SK-N-SH treated with all-trans-retinoic acid at 6 μM for 48 hours (cell line): ENCODE measurements around the gene NEURL1.

Experiments used
- ATAC-seq: fragments of 200-7000 bp; cut with Tn5 transposase; 3 replicates; pipeline ENCODE4 v1.9.1; 2020; ENCODE audit warnings: mild to moderate bottlenecking, moderate library complexity
- ARNTL ChIP-seq: fragments of 450-650 bp; formaldehyde crosslinking; IDR thresholded peaks from 2 replicates; pipeline ENCODE4 v1.5.0; 2020; ENCODE audit warnings: low read depth, mild to moderate bottlenecking, moderate library complexity, borderline replicate concordance
- BACH2 ChIP-seq: fragments of 250-450 bp; sonication (Bioruptor Pico); IDR thresholded peaks from 2 replicates; pipeline ENCODE4 v1.9.0; 2021; ENCODE audit warnings: mild to moderate bottlenecking, borderline replicate concordance
- CREB5 ChIP-seq: fragments of 250-450 bp; sonication (Bioruptor Pico); IDR thresholded peaks from 2 replicates; pipeline ENCODE4 v1.5.1; 2020; ENCODE audit warnings: low read depth, mild to moderate bottlenecking, moderate library complexity
- CSDC2 ChIP-seq: fragments of 250-450 bp; sonication (Bioruptor Pico); IDR thresholded peaks from 2 replicates; pipeline ENCODE4 v1.5.0; 2020; ENCODE audit warnings: mild to moderate bottlenecking, moderate library complexity
- CSRNP3 ChIP-seq: fragments of 250-450 bp; sonication (Bioruptor Pico); IDR thresholded peaks from 2 replicates; pipeline ENCODE4 v1.5.1; 2021; ENCODE audit warnings: mild to moderate bottlenecking, moderate library complexity
- ESRRG ChIP-seq: fragments of 250-450 bp; sonication (Bioruptor Pico); IDR thresholded peaks from 2 replicates; pipeline ENCODE4 v1.6.1; 2021; ENCODE audit warnings: mild to moderate bottlenecking
- GLIS3 ChIP-seq: fragments of 250-450 bp; sonication (Bioruptor Pico); IDR thresholded peaks from 2 replicates; pipeline ENCODE4 v1.5.0; 2020; ENCODE audit warnings: mild to moderate bottlenecking, moderate library complexity
- ISL1 ChIP-seq: fragments of 250-450 bp; sonication (Bioruptor Pico); IDR thresholded peaks from 2 replicates; pipeline ENCODE4 v2.1.2; 2022; ENCODE audit warnings: mild to moderate bottlenecking, moderate library complexity
- OSR1 ChIP-seq: fragments of 250-450 bp; sonication (Bioruptor Pico); IDR thresholded peaks from 2 replicates; pipeline ENCODE4 v1.8.0; 2022; ENCODE audit warnings: moderate library complexity, mild to moderate bottlenecking, inconsistent platforms
- POU6F1 ChIP-seq: fragments of 250-450 bp; sonication (Bioruptor Pico); IDR thresholded peaks from 2 replicates; pipeline ENCODE4 v1.8.0; 2021; ENCODE audit warnings: low read depth, mild to moderate bottlenecking, moderate library complexity, borderline replicate concordance
- PPARA ChIP-seq: fragments of 250-450 bp; sonication (Bioruptor Pico); IDR thresholded peaks from 2 replicates; pipeline ENCODE4 v1.5.0; 2020; ENCODE audit warnings: mild to moderate bottlenecking, borderline replicate concordance
- RARB ChIP-seq: fragments of 250-450 bp; sonication (Bioruptor Pico); IDR thresholded peaks from 2 replicates; pipeline ENCODE4 v1.8.0; 2021; ENCODE audit warnings: mild to moderate bottlenecking, moderate library complexity
- SNAI2 ChIP-seq: fragments of 250-450 bp; sonication (Bioruptor Pico); IDR thresholded peaks from 2 replicates; pipeline ENCODE4 v1.5.0; 2020; ENCODE audit warnings: mild to moderate bottlenecking, moderate library complexity
- TSHZ2 ChIP-seq: fragments of 250-450 bp; sonication (Bioruptor Pico); IDR thresholded peaks from 2 replicates; pipeline ENCODE4 v1.5.0; 2020; ENCODE audit warnings: mild to moderate bottlenecking, moderate library complexity
- ZC3H10 ChIP-seq: fragments of 250-450 bp; sonication (Bioruptor Pico); IDR thresholded peaks from 2 replicates; pipeline ENCODE4 v1.5.1; 2021; ENCODE audit warnings: mild to moderate bottlenecking, moderate library complexity
- ZFP3 ChIP-seq: fragments of 250-450 bp; sonication (Bioruptor Pico); IDR thresholded peaks from 2 replicates; pipeline ENCODE4 v1.5.0; 2020; ENCODE audit warnings: mild to moderate bottlenecking, moderate library complexity
- ZFP30 ChIP-seq: fragments of 450-650 bp; formaldehyde crosslinking; IDR thresholded peaks from 2 replicates; pipeline ENCODE4 v1.5.0; 2022; ENCODE audit warnings: mild to moderate bottlenecking, moderate library complexity
- ZNF565 ChIP-seq: fragments of 450-650 bp; formaldehyde crosslinking; conservative IDR thresholded peaks from 2 replicates; pipeline ENCODE4 v1.5.0; 2020; ENCODE audit warnings: low read depth, mild to moderate bottlenecking, moderate library complexity
- ZNF70 ChIP-seq: fragments of 450-650 bp; formaldehyde crosslinking; IDR thresholded peaks from 2 replicates; pipeline ENCODE4 v1.5.0; 2020; ENCODE audit warnings: mild to moderate bottlenecking, moderate library complexity
- ZNF8 ChIP-seq: fragments of 450-650 bp; formaldehyde crosslinking; IDR thresholded peaks from 2 replicates; pipeline ENCODE4 v1.5.0; 2020; ENCODE audit warnings: mild to moderate bottlenecking, moderate library complexity
- TF ChIP-seq, protein P1 (sequence below): fragments of 250-450 bp; sonication (Bioruptor Pico); IDR thresholded peaks from 2 replicates; pipeline ENCODE4 v1.8.0; 2020; ENCODE audit warnings: mild to moderate bottlenecking, moderate library complexity, borderline replicate concordance

NEURL1 gene

DNA sequence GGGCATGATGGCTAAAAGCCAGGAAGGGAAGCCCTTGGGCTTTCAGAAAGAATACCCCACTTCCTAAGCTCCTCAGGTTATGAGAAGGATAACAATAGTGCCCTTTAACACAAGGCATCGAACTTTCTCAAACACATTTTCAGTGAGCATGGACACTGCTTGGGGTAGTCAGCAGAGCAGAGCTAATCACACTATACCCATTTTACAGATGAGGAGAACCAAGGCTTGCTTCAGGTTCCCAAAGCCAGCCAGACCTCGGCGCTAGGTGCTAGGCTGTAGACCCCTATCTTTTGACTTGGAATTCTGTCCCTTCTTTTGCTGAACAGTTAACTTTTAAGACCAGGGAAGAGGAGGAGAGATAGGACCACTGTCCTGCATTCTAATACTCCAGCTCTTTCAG lies 1.8 kb downstream of the NEURL1 start:
- no peak for ATAC-seq
- TF ChIP-seq CREB5 (CRISPR knock-in tag) (no peak), ARNTL (CRISPR knock-in tag) (no peak), ZNF8 (CRISPR knock-in tag) (no peak), SNAI2 (CRISPR knock-in tag) (no peak), GLIS3 (CRISPR knock-in tag) (no peak), BACH2 (CRISPR knock-in tag) (no peak), ZFP30 (CRISPR knock-in tag) (no peak), ZC3H10 (CRISPR knock-in tag) (no peak), POU6F1 (no peak), ESRRG (CRISPR knock-in tag) (no peak), ZFP3 (CRISPR knock-in tag) (no peak)
- TF ChIP-seq, protein P1, sequence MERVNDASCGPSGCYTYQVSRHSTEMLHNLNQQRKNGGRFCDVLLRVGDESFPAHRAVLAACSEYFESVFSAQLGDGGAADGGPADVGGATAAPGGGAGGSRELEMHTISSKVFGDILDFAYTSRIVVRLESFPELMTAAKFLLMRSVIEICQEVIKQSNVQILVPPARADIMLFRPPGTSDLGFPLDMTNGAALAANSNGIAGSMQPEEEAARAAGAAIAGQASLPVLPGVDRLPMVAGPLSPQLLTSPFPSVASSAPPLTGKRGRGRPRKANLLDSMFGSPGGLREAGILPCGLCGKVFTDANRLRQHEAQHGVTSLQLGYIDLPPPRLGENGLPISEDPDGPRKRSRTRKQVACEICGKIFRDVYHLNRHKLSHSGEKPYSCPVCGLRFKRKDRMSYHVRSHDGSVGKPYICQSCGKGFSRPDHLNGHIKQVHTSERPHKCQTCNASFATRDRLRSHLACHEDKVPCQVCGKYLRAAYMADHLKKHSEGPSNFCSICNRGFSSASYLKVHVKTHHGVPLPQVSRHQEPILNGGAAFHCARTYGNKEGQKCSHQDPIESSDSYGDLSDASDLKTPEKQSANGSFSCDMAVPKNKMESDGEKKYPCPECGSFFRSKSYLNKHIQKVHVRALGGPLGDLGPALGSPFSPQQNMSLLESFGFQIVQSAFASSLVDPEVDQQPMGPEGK, result no peak

GRCh38 chr10:103497161-103497915 lies 3.8 kb downstream of the NEURL1 start:
- TF ChIP-seq ZFP30 (CRISPR knock-in tag), result no peak
- TF ChIP-seq POU6F1, result no peak
- ATAC-seq, result no peak

- no peak for TF ChIP-seq ZNF565
- TF ChIP-seq BACH2 (CRISPR knock-in tag), result no peak
- TF ChIP-seq ZNF70 (CRISPR knock-in tag), result no peak
- no peak for TF ChIP-seq PPARA (CRISPR knock-in tag)
- no peak for TF ChIP-seq CSDC2 (CRISPR knock-in tag)
- no peak for TF ChIP-seq CSRNP3 (CRISPR knock-in tag)
- TF ChIP-seq ESRRG (CRISPR knock-in tag), result no peak
- no peak for TF ChIP-seq ARNTL (CRISPR knock-in tag)
- no peak for TF ChIP-seq OSR1 (CRISPR knock-in tag)
- TF ChIP-seq SNAI2 (CRISPR knock-in tag), result no peak
- no peak for TF ChIP-seq TSHZ2 (CRISPR knock-in tag)
- TF ChIP-seq ZNF8 (CRISPR knock-in tag), result no peak
- no peak for TF ChIP-seq GLIS3 (CRISPR knock-in tag)
- no peak for TF ChIP-seq RARB (CRISPR knock-in tag)
- TF ChIP-seq POU6F1, result no peak
- TF ChIP-seq ZC3H10 (CRISPR knock-in tag), result no peak
- no peak for TF ChIP-seq ZFP30 (CRISPR knock-in tag)
- no peak for TF ChIP-seq ZFP3 (CRISPR knock-in tag)
- no peak for TF ChIP-seq ISL1
- ATAC-seq, result no peak
Observed at GRCh38 chr10:103498936-103499638, 5.6 kb downstream of the NEURL1 start.
